ENCODE measurements around the gene BAIAP3. TPM values are rescaled to one million over a fixed set of nuclear protein-coding genes. Genes with fewer than 3 reads are reported as not detected.

Gene BAIAP3
- polyA plus RNA-seq, 1 donor from 2014 or later, result 26.0 TPM

DNA sequence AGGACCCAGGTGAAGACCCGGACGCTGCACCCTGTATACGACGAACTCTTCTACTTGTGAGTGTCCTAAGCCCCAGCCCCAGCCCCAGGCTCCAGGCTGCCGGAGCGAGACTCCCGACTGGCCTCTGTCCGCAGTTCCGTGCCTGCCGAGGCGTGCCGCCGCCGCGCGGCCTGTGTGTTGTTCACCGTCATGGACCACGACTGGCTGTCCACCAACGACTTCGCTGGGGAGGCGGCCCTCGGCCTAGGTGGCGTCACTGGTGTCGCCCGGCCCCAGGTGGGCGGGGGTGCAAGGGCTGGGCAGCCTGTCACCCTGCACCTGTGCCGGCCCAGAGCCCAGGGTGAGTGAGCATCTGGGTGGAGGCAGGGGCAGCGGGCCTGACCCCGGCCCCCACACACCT lies 14.5 kb downstream of the BAIAP3 start:
- H3K4me3 Mint-ChIP-seq, result no peak overlapping the region
- H3K27ac Mint-ChIP-seq, result no peak overlapping the region
- no peaks in the 10 kb centered on the region for H3K36me3 Mint-ChIP-seq
- H3K4me1 Mint-ChIP-seq, result peaks cover 8 to 20% (median 15%) of the 10 kb centered on the region in 3 donors
- no peaks in the 10 kb centered on the region for H3K27me3 Mint-ChIP-seq
- H3K9me3 Mint-ChIP-seq, result no peaks in the 10 kb centered on the region

DNA sequence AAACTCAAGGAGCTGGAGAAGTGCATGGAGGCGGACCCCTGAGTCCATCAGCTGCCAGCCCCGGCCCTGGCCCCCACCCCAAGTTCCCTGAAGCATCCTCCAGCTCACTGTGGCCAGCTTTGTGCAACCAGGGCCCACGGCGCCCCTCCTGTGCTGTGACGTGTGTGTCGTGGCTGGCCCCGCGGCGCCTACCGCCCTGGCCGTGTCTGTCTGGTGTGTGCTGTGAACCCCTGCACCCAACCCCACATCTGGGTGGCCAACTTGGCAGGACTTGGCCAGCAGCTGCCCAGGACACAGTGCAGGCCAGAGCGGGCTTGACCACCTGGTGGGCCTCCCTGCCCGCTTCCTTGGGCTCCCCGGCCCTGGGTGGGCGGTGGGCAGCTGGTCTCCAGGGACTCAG lies 15.0 kb downstream of the BAIAP3 start:
- H3K27ac Mint-ChIP-seq, result peak overlapping the region in 1 of 3 donors; percentile 96
- no peaks in the 10 kb centered on the region for H3K9me3 Mint-ChIP-seq
- peaks cover 12 to 20% (median 15%) of the 10 kb centered on the region in 3 donors for H3K4me1 Mint-ChIP-seq
- no peaks in the 10 kb centered on the region for H3K36me3 Mint-ChIP-seq
- H3K4me3 Mint-ChIP-seq, result peak overlapping the region in 2 of 4 donors; percentile 43 to 78
- no peaks in the 10 kb centered on the region for H3K27me3 Mint-ChIP-seq

DNA sequence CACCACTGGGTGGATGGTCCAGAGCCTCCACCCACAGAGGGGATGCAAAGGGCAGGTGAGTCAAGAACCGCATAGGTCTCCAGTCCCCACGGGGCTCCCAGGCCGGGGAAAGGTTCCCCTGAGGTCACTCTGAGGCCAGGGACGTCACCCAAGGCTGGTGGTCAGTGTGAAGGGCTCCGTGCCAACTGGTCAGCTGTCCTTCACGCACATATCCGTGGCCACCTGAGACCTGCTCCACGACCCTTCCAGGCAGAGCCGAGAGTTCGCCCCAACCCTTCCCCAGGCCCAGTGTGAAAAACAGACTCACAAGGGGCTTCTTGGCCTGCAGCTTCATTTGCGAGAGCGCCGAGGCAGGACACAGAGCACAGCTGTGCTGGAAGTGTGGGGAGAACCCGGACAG lies 15.5 kb downstream of the BAIAP3 start:
- peak overlapping the region in 3 of 4 donors; percentile 41 to 78 (median 43) for H3K4me3 Mint-ChIP-seq
- H3K27ac Mint-ChIP-seq, result peak overlapping the region in 1 of 3 donors; percentile 96
- no peaks in the 10 kb centered on the region for H3K9me3 Mint-ChIP-seq
- peaks cover 14 to 20% (median 16%) of the 10 kb centered on the region in 3 donors for H3K4me1 Mint-ChIP-seq
- no peaks in the 10 kb centered on the region for H3K36me3 Mint-ChIP-seq
- no peaks in the 10 kb centered on the region for H3K27me3 Mint-ChIP-seq

DNA sequence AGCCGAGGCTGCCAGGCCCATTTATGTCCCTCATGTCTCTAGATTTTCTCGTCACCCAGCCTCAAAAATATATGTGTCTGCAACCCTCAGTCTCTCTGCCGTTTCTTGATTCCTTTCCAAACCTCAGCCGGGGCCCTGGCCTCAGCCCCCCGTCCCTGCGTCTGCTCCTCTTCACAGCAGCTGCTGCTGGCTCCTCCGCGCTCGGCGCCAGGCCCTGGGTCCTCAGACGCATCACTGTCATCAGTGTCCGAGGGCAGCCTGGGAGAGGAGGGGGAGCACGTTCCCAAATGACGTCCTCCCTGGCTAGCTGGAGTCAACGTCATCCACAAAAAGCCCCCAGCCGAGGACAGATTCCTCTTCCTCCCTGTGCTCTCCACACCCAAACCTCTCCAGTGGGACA lies 15.9 kb downstream of the BAIAP3 start:
- Mint-ChIP-seq H3K4me1 (peaks cover 14 to 20% (median 16%) of the 10 kb centered on the region in 3 donors), H3K9me3 (no peaks in the 10 kb centered on the region), H3K27ac (peak overlapping the region in 1 of 3 donors; percentile 96), H3K36me3 (no peaks in the 10 kb centered on the region), H3K4me3 (peak overlapping the region in 3 of 4 donors; percentile 5 to 43 (median 41)), H3K27me3 (no peaks in the 10 kb centered on the region)

DNA sequence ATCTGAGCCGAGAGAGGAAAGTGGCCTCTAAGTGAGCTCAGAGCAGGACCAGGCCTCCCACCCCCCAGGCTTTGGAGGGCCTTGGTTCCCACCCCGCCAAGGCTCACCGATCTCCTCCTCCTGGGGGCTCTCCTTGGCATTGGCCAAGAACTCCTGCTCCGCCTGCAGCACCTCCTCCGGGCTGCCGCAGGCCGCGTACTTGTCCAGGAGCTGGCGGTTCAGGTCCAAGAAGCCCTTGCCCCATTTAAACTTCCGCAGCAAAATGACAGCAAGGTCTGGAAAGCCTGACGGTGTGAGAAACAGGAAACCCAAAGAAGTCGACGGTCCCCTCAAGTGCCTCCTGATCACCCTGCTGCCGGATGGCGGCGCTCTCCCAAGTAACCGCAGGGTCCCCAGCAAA lies 16.5 kb downstream of the BAIAP3 start:
- Mint-ChIP-seq H3K27ac (peak overlapping the region in 1 of 3 donors; percentile 96), H3K9me3 (no peaks in the 10 kb centered on the region), H3K27me3 (no peaks in the 10 kb centered on the region), H3K4me1 (peaks cover 14 to 20% (median 16%) of the 10 kb centered on the region in 3 donors), H3K4me3 (peak overlapping the region; percentile 80 to 91 (median 84)), H3K36me3 (no peaks in the 10 kb centered on the region)

DNA sequence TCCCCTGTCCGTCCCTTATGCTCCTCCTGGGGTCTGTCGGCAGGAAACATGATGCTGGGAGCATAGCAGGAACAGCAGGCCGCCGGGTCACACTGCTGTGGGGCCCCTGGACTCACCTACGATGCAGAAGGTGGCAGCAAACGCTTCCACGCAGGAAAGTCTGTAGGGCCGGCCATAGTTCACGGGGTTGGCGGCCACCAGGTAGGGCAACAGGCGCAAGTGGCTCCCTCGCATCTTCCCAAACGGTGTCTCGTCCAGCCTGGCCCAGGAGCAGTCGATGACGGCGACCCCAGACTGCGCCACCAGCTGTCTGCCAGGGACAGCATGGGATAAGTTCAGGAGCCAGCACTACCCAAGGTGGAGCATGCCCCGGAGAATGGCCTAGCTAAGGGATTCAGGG lies 17.2 kb downstream of the BAIAP3 start:
- H3K36me3 Mint-ChIP-seq, result no peaks in the 10 kb centered on the region
- H3K27ac Mint-ChIP-seq, result peak overlapping the region; percentile 77 to 96 (median 89)
- H3K4me1 Mint-ChIP-seq, result peaks cover 14 to 23% (median 19%) of the 10 kb centered on the region in 3 donors
- H3K9me3 Mint-ChIP-seq, result no peaks in the 10 kb centered on the region
- H3K27me3 Mint-ChIP-seq, result no peaks in the 10 kb centered on the region
- H3K4me3 Mint-ChIP-seq, result peak overlapping the region; percentile 80 to 91 (median 84)

DNA sequence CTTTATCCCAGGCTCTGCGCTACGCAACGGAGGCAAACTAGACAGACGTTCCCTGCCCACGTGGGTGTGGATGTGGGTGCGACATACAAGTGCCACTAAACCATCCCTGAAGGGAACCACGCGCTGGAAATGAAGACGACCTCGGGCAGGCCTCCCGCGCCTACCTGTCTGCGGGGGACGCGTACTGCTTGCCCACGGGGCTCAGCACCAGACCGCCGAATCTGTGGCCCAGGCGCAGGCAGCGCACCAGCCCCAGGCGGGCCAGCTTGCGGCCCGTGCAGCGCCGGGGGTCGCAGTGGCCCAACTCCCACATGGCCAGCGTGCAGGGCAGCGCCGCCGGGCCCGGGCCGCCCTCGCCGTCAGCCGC lies 17.8 kb downstream of the BAIAP3 start:
- H3K4me1 Mint-ChIP-seq, result peaks cover 14 to 23% (median 19%) of the 10 kb centered on the region in 3 donors
- peak overlapping the region in 2 of 3 donors; percentile 88 to 96 for H3K27ac Mint-ChIP-seq
- peak overlapping the region; percentile 80 to 91 (median 84) for H3K4me3 Mint-ChIP-seq

DNA sequence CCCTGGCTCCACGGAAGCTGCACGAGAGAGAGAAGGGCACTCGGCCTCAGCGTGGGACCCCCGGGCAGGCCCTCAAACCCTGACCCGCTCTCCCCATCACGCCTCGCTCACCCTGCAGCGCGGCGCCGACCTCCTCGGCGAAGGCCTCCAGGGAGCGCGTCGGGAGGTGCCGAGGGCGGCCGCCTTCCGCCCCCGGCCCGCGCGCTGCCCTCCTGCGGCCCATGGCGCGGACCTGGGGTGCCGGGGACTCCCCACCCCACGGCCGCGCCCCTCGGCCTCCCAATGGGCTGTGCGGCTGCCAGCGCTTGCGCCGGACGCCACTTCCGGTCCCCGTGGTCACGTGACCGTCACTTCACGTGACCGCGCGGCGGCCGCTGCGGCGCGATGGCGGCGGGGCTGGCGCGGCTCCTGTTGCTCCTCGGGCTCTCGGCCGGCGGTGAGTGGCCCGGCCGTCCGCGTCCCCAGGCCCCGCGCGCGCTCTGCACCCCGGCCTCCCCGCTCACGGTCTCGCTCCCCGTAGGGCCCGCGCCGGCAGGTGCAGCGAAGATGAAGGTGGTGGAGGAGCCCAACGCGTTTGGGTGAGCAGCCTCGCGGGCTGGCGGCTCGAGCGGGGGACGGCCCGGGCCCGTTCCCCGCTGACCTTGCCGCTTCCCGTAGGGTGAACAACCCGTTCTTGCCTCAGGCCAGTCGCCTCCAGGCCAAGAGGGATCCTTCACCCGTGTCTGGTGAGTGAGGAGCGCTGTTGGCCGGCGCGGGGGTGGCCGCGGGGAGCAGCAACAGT lies 18.3 kb downstream of the BAIAP3 start, which contains the start of the genes GNPTG and TSR3:
Gene GNPTG, plus strand, starts transcription at position 350 of the 781 bp plus-strand sequence. Its CDS starts 35 bp downstream, at position 385.
Gene TSR3, minus strand, starts transcription at position 297 of the 781 bp plus-strand sequence. Its CDS starts 74 bp downstream, at position 223.
- Mint-ChIP-seq H3K4me3 (peak within 1 kb of the TSS; percentile 84 to 95 (median 92)), H3K4me1 (peaks cover 14 to 23% (median 19%) of the 10 kb centered on the region in 3 donors), H3K36me3 (no peaks in the 10 kb centered on the region), H3K27ac (peak within 1 kb of the TSS; percentile 93 to 96 (median 93)), H3K27me3 (no peaks in the 10 kb centered on the region), H3K9me3 (no peaks in the 10 kb centered on the region)

More for the DNA sequence above, 17.8 kb downstream of the BAIAP3 start:
- no peaks in the 10 kb centered on the region for H3K9me3 Mint-ChIP-seq
- no peaks in the 10 kb centered on the region for H3K36me3 Mint-ChIP-seq
- H3K27me3 Mint-ChIP-seq, result no peaks in the 10 kb centered on the region

DNA sequence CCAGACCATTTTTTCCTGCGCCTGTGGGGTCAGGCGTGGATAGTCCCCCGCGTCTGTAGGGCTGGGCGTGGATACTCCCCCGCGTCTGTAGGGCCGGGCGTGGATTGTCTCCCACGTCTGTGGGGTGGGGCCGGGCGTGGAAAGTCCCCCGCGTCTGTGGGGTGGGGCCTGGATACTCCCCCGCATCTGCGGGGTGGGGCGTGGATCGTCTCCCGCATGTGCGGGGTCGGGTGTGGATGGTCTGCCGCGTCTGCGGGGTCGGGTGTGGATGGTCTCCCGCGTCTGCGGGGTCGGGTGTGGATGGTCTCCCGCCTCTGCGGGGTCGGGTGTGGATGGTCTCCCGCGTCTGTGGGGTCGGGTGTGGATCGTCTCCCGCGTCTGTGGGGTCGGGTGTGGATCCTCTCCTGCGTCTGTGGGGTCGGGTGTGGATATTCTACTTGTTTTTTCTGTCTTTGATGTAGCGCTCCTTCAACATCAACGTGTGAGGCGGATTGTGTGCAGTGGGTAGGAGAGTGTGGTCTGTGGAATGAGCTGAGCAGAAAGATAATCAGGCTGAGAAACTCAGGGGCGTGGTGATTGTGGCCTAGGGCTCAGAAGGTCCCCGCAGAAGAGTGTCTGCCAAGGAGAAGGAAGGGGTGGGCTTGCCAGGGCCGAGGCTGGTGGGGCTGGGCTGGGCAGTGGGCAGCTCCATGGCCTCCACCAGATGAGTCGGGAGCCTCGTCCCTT lies 21.5 kb downstream of the BAIAP3 start:
- peak overlapping the region in 2 of 3 donors; percentile 62 to 96 for H3K27ac Mint-ChIP-seq
- H3K9me3 Mint-ChIP-seq, result no peaks in the 10 kb centered on the region
- H3K36me3 Mint-ChIP-seq, result no peaks in the 10 kb centered on the region
- peaks cover 17 to 28% (median 19%) of the 10 kb centered on the region in 3 donors for H3K4me1 Mint-ChIP-seq
- H3K4me3 Mint-ChIP-seq, result peak overlapping the region in 1 of 4 donors; percentile 95
- H3K27me3 Mint-ChIP-seq, result no peaks in the 10 kb centered on the region

DNA sequence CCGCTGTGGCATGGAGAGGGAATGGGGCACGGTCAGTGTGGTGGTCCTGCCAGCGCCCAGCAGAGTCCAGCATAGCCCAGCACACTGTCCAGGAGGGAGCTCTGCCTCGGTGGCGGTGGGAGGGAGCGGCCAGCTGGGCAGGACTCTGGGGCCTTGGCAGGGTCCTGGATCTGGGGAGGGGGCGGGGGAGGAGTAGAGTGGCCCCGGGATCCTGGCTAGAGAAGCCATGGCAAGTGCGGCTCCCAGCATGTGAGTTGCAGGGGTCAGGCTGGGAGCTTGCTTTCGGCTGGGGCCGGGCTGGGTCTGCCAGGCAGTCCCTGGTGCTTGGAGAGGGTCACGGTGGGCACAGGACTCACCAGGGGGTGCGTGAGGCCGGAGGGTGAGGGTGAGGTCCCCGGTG lies 22.1 kb downstream of the BAIAP3 start:
- Mint-ChIP-seq H3K4me1 (peaks cover 17 to 22% (median 17%) of the 10 kb centered on the region in 3 donors), H3K4me3 (peak overlapping the region in 1 of 4 donors; percentile 7), H3K27ac (peak overlapping the region in 1 of 3 donors; percentile 53), H3K36me3 (no peaks in the 10 kb centered on the region), H3K9me3 (no peaks in the 10 kb centered on the region), H3K27me3 (no peaks in the 10 kb centered on the region)

DNA sequence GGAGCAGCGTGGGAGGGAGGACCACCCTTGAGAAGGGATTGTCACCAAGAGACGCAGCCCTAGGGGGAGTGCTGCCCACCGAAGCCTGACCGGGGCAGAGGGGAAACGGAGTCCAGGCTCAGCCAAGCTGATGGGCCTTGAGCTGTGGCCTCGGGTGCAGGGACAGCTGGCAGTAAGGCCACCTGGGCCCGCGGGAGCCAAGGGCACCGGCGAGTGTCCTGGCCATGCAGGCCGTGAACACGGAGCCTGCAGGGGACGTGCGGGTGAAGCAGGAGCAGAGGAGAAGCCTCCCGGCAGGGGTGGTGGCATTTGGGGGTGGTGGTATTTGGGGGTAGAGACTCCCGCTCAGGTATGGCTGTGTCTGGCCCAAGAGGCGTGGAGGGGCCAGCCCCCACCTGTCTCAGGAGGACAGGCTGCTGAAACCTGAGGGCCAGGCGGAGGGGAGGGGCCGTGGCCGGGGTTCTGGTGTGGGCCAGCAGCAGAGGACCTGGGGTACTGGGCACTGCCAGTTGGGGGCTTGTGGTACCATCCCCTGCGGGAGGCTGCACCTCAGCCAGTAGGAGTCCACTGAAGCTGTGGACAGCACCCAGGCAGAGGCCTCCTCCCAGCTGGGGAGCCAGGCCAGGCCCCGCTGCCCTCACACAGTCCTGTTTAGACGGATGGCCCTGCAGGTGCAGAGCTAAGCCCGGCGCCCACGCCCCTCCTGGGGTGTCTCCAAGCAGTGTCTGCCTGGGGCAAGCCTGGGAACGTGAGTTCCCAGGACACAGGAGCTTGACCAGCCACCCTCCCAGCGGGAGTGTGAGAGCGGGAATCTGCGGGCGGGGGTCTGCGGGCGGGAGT lies 22.8 kb downstream of the BAIAP3 start:
- Mint-ChIP-seq H3K9me3 (no peaks in the 10 kb centered on the region), H3K4me3 (no peak overlapping the region), H3K4me1 (peaks cover 15 to 21% (median 17%) of the 10 kb centered on the region in 3 donors), H3K27ac (peak overlapping the region in 1 of 3 donors; percentile 86), H3K27me3 (no peaks in the 10 kb centered on the region), H3K36me3 (no peaks in the 10 kb centered on the region)

DNA sequence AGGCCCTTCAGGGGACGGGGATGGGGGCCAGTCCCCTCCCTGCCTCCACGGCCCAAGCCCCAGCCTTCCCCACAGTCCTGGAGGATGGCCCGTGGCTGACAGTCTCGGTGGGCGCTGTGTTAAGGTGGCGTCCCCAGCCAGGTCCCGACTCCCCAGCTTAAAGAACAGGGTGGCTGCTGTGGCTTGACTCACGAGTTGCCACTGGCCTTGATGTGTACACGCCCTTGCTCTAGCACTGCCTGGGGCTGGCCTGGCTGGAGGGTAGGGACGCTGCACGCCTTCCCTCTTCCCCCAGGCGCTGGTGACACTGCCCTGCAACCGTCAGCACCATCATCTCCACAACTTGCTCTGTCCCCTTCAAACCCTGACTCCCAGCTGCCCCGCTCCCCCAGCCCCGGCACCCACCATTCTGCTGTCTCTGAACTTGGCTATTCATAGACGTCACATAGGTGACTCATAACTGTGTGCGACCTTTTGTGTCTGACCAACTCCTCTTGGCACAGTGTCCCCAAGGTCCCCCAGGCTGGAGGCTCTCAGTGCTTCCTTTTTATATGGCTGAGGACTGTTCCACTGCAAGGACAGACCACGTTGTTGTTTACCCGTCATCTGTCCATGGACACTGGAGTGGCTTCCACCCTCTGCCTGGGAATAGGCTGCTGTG lies 24.6 kb downstream of the BAIAP3 start:
- no peaks in the 10 kb centered on the region for H3K9me3 Mint-ChIP-seq
- peak overlapping the region in 2 of 3 donors; percentile 46 to 68 for H3K27ac Mint-ChIP-seq
- H3K27me3 Mint-ChIP-seq, result no peaks in the 10 kb centered on the region
- no peaks in the 10 kb centered on the region for H3K36me3 Mint-ChIP-seq
- peak overlapping the region in 3 of 4 donors; percentile 25 to 46 (median 43) for H3K4me3 Mint-ChIP-seq
- peaks cover 9 to 13% (median 10%) of the 10 kb centered on the region in 3 donors for H3K4me1 Mint-ChIP-seq

DNA sequence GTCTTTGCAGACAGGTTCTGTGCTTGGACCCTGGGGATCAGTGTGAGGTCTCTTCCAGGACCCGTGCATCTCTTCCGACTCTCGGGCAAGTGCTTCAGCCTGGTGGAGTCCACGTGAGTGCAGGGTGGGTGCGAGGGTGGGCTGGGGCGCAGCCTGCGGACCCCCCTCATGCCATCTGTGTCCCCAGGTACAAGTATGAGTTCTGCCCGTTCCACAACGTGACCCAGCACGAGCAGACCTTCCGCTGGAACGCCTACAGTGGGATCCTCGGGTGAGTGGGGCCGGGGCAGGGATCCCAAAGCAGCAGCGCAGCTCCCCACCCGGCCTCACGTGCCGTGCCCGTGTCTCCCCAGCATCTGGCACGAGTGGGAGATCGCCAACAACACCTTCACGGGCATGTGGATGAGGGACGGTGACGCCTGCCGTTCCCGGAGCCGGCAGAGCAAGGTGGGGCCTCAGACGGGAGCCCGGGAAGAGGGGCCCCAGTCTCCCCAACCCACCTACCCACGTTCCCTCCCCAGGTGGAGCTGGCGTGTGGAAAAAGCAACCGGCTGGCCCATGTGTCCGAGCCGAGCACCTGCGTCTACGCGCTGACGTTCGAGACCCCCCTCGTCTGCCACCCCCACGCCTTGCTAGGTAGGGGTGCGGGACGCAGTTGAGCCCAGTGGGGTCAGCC lies 28.4 kb downstream of the BAIAP3 start:
- H3K9me3 Mint-ChIP-seq, result no peaks in the 10 kb centered on the region
- H3K4me3 Mint-ChIP-seq, result no peak overlapping the region
- peaks cover 2 to 8% (median 4%) of the 10 kb centered on the region in 3 donors for H3K4me1 Mint-ChIP-seq
- no peaks in the 10 kb centered on the region for H3K27me3 Mint-ChIP-seq
- H3K36me3 Mint-ChIP-seq, result peaks cover 2% of the 10 kb centered on the region
- no peak overlapping the region for H3K27ac Mint-ChIP-seq
